C4-2B (cell line): ENCODE data around the gene KIAA0232.

ENCODE experiments used
- ZFX ChIP-seq: fragments of 450-650 bp; IDR thresholded peaks from 2 replicates; pipeline ENCODE4 v1.6.1; 2017
- TF ChIP-seq, protein P1 (sequence below): fragments of 450-650 bp; conservative IDR thresholded peaks from 2 replicates; pipeline ENCODE4 v1.5.1; 2017; ENCODE audit warnings: mild to moderate bottlenecking

DNA sequence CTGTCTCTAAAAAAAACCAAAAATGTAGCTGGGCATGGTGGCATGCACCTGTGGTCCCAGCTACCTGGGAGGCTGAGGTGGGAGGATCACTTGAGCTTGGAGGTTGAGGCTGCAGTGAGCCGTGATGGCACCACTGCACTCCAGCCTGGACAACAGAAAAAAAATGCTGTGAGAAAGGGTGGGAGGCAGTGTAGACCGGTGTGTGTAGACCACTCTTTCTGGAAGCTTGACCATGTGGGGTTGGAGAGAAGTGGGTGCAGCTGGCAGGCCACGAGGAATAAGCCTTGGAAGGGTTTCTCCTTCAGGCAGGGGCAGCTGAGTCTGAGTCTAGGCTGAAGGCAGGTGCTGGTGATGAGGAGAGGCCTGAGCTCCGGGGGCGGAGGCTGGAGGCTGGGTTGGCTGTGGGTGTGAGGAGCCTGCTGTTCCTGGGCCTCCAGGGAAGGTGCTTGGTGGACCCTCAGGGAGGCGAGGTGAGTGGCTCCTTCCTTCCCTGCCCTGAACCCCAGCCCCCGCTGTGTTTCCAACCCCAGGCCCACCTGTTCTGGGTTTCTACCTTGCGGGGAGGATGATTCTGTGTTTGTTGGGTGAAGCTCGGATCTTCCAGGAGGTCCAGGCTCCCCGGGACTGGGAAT, 117.8 kb downstream of the KIAA0232 start:
- TF ChIP-seq, protein P1, sequence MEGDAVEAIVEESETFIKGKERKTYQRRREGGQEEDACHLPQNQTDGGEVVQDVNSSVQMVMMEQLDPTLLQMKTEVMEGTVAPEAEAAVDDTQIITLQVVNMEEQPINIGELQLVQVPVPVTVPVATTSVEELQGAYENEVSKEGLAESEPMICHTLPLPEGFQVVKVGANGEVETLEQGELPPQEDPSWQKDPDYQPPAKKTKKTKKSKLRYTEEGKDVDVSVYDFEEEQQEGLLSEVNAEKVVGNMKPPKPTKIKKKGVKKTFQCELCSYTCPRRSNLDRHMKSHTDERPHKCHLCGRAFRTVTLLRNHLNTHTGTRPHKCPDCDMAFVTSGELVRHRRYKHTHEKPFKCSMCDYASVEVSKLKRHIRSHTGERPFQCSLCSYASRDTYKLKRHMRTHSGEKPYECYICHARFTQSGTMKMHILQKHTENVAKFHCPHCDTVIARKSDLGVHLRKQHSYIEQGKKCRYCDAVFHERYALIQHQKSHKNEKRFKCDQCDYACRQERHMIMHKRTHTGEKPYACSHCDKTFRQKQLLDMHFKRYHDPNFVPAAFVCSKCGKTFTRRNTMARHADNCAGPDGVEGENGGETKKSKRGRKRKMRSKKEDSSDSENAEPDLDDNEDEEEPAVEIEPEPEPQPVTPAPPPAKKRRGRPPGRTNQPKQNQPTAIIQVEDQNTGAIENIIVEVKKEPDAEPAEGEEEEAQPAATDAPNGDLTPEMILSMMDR: no peak
- TF ChIP-seq ZFX: no peak
